ENCODE measurements around the gene CLDN4.

The CLDN4 gene

DNA sequence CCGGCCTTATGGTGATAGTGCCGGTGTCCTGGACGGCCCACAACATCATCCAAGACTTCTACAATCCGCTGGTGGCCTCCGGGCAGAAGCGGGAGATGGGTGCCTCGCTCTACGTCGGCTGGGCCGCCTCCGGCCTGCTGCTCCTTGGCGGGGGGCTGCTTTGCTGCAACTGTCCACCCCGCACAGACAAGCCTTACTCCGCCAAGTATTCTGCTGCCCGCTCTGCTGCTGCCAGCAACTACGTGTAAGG is 713 bp downstream of the CLDN4 start:
- DNase-seq (ENCODE audit: low read depth in 1 of 2, low spot score in 1 of 2), result no peak
- Histone ChIP-seq H3K4me3 (replicated peaks; ENCODE audit: insufficient read depth, low read length) (no peak overlapping the region), H3K27ac (replicated peaks) (no peak overlapping the region), H3K27me3 (ENCODE audit: insufficient read depth, poor library complexity, severe bottlenecking) (no peaks in the 10 kb centered on the region)
- TF ChIP-seq, protein P1, sequence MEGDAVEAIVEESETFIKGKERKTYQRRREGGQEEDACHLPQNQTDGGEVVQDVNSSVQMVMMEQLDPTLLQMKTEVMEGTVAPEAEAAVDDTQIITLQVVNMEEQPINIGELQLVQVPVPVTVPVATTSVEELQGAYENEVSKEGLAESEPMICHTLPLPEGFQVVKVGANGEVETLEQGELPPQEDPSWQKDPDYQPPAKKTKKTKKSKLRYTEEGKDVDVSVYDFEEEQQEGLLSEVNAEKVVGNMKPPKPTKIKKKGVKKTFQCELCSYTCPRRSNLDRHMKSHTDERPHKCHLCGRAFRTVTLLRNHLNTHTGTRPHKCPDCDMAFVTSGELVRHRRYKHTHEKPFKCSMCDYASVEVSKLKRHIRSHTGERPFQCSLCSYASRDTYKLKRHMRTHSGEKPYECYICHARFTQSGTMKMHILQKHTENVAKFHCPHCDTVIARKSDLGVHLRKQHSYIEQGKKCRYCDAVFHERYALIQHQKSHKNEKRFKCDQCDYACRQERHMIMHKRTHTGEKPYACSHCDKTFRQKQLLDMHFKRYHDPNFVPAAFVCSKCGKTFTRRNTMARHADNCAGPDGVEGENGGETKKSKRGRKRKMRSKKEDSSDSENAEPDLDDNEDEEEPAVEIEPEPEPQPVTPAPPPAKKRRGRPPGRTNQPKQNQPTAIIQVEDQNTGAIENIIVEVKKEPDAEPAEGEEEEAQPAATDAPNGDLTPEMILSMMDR (IDR thresholded peaks at IDR 0.05; ENCODE audit: insufficient read depth, low read length), result no peak
- TF ChIP-seq GABPA (IDR thresholded peaks at IDR 0.05; ENCODE audit: low read depth), result no peak
- TF ChIP-seq SPI1 (IDR thresholded peaks at IDR 0.05; ENCODE audit: borderline replicate concordance, low read depth), result no peak
- no peak for TF ChIP-seq POLR2AphosphoS5 (IDR thresholded peaks at IDR 0.05; ENCODE audit: low read depth)
- TF ChIP-seq, protein P2, sequence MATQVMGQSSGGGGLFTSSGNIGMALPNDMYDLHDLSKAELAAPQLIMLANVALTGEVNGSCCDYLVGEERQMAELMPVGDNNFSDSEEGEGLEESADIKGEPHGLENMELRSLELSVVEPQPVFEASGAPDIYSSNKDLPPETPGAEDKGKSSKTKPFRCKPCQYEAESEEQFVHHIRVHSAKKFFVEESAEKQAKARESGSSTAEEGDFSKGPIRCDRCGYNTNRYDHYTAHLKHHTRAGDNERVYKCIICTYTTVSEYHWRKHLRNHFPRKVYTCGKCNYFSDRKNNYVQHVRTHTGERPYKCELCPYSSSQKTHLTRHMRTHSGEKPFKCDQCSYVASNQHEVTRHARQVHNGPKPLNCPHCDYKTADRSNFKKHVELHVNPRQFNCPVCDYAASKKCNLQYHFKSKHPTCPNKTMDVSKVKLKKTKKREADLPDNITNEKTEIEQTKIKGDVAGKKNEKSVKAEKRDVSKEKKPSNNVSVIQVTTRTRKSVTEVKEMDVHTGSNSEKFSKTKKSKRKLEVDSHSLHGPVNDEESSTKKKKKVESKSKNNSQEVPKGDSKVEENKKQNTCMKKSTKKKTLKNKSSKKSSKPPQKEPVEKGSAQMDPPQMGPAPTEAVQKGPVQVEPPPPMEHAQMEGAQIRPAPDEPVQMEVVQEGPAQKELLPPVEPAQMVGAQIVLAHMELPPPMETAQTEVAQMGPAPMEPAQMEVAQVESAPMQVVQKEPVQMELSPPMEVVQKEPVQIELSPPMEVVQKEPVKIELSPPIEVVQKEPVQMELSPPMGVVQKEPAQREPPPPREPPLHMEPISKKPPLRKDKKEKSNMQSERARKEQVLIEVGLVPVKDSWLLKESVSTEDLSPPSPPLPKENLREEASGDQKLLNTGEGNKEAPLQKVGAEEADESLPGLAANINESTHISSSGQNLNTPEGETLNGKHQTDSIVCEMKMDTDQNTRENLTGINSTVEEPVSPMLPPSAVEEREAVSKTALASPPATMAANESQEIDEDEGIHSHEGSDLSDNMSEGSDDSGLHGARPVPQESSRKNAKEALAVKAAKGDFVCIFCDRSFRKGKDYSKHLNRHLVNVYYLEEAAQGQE (IDR thresholded peaks at IDR 0.05; ENCODE audit: insufficient replicate concordance, low read depth), result no peak

DNA sequence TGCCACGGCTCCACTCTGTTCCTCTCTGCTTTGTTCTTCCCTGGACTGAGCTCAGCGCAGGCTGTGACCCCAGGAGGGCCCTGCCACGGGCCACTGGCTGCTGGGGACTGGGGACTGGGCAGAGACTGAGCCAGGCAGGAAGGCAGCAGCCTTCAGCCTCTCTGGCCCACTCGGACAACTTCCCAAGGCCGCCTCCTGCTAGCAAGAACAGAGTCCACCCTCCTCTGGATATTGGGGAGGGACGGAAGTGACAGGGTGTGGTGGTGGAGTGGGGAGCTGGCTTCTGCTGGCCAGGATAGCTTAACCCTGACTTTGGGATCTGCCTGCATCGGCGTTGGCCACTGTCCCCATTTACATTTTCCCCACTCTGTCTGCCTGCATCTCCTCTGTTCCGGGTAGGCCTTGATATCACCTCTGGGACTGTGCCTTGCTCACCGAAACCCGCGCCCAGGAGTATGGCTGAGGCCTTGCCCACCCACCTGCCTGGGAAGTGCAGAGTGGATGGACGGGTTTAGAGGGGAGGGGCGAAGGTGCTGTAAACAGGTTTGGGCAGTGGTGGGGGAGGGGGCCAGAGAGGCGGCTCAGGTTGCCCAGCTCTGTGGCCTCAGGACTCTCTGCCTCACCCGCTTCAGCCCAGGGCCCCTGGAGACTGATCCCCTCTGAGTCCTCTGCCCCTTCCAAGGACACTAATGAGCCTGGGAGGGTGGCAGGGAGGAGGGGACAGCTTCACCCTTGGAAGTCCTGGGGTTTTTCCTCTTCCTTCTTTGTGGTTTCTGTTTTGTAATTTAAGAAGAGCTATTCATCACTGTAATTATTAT is 1.2 kb downstream of the CLDN4 start:
- Histone ChIP-seq H3K27me3 (ENCODE audit: insufficient read depth, poor library complexity, severe bottlenecking) (no peaks in the 10 kb centered on the region), H3K4me3 (replicated peaks; ENCODE audit: insufficient read depth, low read length) (no peak overlapping the region), H3K27ac (replicated peaks) (no peak overlapping the region)
- TF ChIP-seq POLR2AphosphoS5 (IDR thresholded peaks at IDR 0.05; ENCODE audit: low read depth) (no peak), SPI1 (IDR thresholded peaks at IDR 0.05; ENCODE audit: borderline replicate concordance, low read depth) (no peak)
- TF ChIP-seq, protein P1 (IDR thresholded peaks at IDR 0.05; ENCODE audit: insufficient read depth, low read length), result no peak
- TF ChIP-seq, protein P2 (IDR thresholded peaks at IDR 0.05; ENCODE audit: insufficient replicate concordance, low read depth), result no peak
- no peak for DNase-seq (ENCODE audit: low read depth in 1 of 2, low spot score in 1 of 2)

DNA sequence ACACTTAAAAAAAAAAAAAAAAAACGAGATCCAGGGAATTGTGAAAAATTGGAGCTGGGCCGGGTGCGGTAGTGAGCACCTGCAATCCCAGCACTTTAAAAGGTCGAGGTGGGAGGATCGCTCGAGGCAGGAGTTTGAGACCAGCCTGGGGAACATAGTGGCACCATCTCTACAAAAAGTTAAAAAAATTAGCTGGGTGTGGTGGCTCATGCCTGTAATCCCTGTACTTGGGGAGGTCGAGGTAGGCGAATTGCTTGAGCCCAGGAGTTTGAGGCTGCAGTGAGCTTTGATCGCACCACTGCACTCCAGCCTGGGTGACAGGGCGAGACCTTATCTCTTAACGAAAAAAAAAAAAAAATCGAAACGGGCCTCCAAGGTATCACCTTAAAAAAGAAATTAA is 2.0 kb downstream of the CLDN4 start:
- H3K4me3 ChIP-seq (replicated peaks; ENCODE audit: insufficient read depth, low read length), result no peak overlapping the region

More for the DNA sequence above, 2.0 kb downstream of the CLDN4 start:
- TF ChIP-seq SPI1 (IDR thresholded peaks at IDR 0.05; ENCODE audit: borderline replicate concordance, low read depth) (no peak), POLR2AphosphoS5 (IDR thresholded peaks at IDR 0.05; ENCODE audit: low read depth) (no peak), GABPA (IDR thresholded peaks at IDR 0.05; ENCODE audit: low read depth) (no peak)
- TF ChIP-seq, protein P2 (IDR thresholded peaks at IDR 0.05; ENCODE audit: insufficient replicate concordance, low read depth), result no peak
- TF ChIP-seq, protein P1 (IDR thresholded peaks at IDR 0.05; ENCODE audit: insufficient read depth, low read length), result no peak
- DNase-seq (ENCODE audit: low read depth in 1 of 2, low spot score in 1 of 2), result no peak
- Histone ChIP-seq H3K27me3 (ENCODE audit: insufficient read depth, poor library complexity, severe bottlenecking) (no peaks in the 10 kb centered on the region), H3K27ac (replicated peaks) (no peak overlapping the region)
